OCI-LY1 (cell line): ENCODE data around the gene PA2G4.

Experiments
- CTCF ChIP-seq: fragments of 200-600 bp; sonication (generic), shearing (Covaris generic); IDR thresholded peaks from 2 replicates; pipeline ENCODE4 v1.5.1; 2017; ENCODE audit warnings: mild to moderate bottlenecking, antibody characterized with exemption, low read length, moderate library complexity, mixed read lengths
- EZH2 ChIP-seq: fragments of 200-600 bp; sonication (generic), shearing (Covaris generic); IDR thresholded peaks from 2 replicates; pipeline ENCODE4 v1.8.0; 2017; ENCODE audit warnings: borderline replicate concordance, mixed run types, mild to moderate bottlenecking, antibody characterized with exemption, low read length, moderate library complexity, mixed read lengths

- no peak for TF ChIP-seq CTCF
- no peak for TF ChIP-seq EZH2
Measured at GRCh38 chr12:56099787-56100186, 4.6 kb upstream of the PA2G4 start.
